SJCRH30 (cell line): Measurements from ENCODE around the gene PCBP4. TPM values are rescaled to one million over a fixed set of nuclear protein-coding genes. Genes with fewer than 3 reads are reported as not detected.

ENCODE experiments used
- DNase-seq, 2 experiments: peaks; one replicate each; pipeline ENCODE4 v3.0.0-alpha.2; 2015 to 2020
- H3K27ac ChIP-seq: fragments of 250-450 bp; sonication (Bioruptor Pico); 2 replicates; pipeline ENCODE4 v1.5.1; 2020; ENCODE audit warnings: mild to moderate bottlenecking, moderate library complexity
- H3K27me3 ChIP-seq: fragments of 250-450 bp; sonication (Bioruptor Pico); 2 replicates; pipeline ENCODE4 v1.5.1; 2020; ENCODE audit warnings: mild to moderate bottlenecking, moderate library complexity
- H3K36me3 ChIP-seq: fragments of 250-450 bp; sonication (Bioruptor Pico); 2 replicates; pipeline ENCODE4 v1.5.1; 2020; ENCODE audit warnings: mild to moderate bottlenecking, moderate library complexity
- H3K4me1 ChIP-seq: fragments of 250-450 bp; sonication (Bioruptor Pico); 2 replicates; pipeline ENCODE4 v1.5.1; 2020; ENCODE audit warnings: mild to moderate bottlenecking, moderate library complexity
- H3K4me3 ChIP-seq: fragments of 250-450 bp; sonication (Bioruptor Pico); 2 replicates; pipeline ENCODE4 v1.5.1; 2020; ENCODE audit warnings: mild to moderate bottlenecking, moderate library complexity
- H3K9me3 ChIP-seq: fragments of 250-450 bp; sonication (Bioruptor Pico); replicated peaks from 2 replicates; pipeline ENCODE4 v1.5.1; 2020; ENCODE audit warnings: mild to moderate bottlenecking, moderate library complexity
- total RNA-seq: library from RNA; depleted of rRNA; stranded (reverse); fragments of >200 nt; shearing (Covaris generic); gene quantifications from 2 replicates; pipeline ENCODE4 v1.2.3, GENCODE V29; 2014; rRNA removed

Gene PCBP4
- total RNA-seq, 1 experiment from 2014 or later = 178 TPM

DNA sequence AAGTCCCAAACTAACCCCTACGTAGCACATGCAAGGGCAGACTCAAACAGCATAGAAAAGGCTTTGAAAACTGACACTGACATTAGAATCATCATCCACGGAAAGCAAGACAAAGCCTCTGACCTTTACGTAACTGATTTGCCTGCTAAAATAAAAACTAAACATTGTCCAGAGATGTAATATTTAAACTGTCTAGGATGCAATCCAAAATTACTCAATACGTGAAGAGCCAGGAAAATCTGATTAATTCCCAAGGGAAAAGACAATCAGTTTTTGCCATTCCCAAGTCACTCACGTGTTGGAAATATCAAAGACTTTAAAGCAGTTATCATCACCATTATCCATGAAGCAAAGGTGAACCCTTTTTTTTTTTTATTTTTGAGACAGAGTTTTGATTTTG is 50.8 kb downstream of the PCBP4 start:
- H3K36me3 ChIP-seq = no peaks in the 10 kb centered on the region
- H3K9me3 ChIP-seq = no peaks in the 10 kb centered on the region
- H3K27me3 ChIP-seq = peaks cover 2% of the 10 kb centered on the region; the same call in 1 of the 2 replicates
- no peaks in the 10 kb centered on the region for H3K4me1 ChIP-seq
- H3K27ac ChIP-seq = no peak overlapping the region
- no peak for DNase-seq
- no peak overlapping the region for H3K4me3 ChIP-seq

GRCh38 chr3:51908026-51908425 is 59.2 kb downstream of the PCBP4 start:
- DNase-seq = no peak
- Histone ChIP-seq H3K9me3 (no peaks in the 10 kb centered on the region; the same call in 1 of the 2 replicates), H3K4me3 (no peak overlapping the region), H3K36me3 (no peaks in the 10 kb centered on the region), H3K27me3 (peaks cover 2% of the 10 kb centered on the region; the same call in 1 of the 2 replicates), H3K27ac (no peak overlapping the region), H3K4me1 (no peaks in the 10 kb centered on the region)

Other genes with a start within 250 kb of the PCBP4 start
- gene IQCF6, start 188.2 kb downstream of the PCBP4 start, total RNA-seq = not detected in 2 replicates
- not detected in 2 replicates for gene IQCF2, start 105.8 kb downstream of the PCBP4 start, total RNA-seq
- gene IQCF5, start 91.9 kb downstream of the PCBP4 start, total RNA-seq = not detected in 2 replicates
- not detected in 2 replicates for gene IQCF1, start 64.1 kb downstream of the PCBP4 start, total RNA-seq
- gene RRP9, start 25.6 kb downstream of the PCBP4 start, total RNA-seq = 31.7 and 42.1 TPM in 2 replicates
- 8.7 and 9.5 TPM in 2 replicates for gene PARP3, start 25.1 kb downstream of the PCBP4 start, total RNA-seq
- gene GPR62, start 12.1 kb downstream of the PCBP4 start, total RNA-seq = not detected in 2 replicates
- 11.2 and 13.0 TPM in 2 replicates for gene ABHD14B, start 6.6 kb upstream of the PCBP4 start, total RNA-seq
- gene ABHD14A, start 7.6 kb upstream of the PCBP4 start, total RNA-seq = 9.6 and 10.8 TPM in 2 replicates
- 24.5 and 26.2 TPM in 2 replicates for gene ACY1, start 16.1 kb upstream of the PCBP4 start, total RNA-seq
- 1,784 and 1,861 TPM in 2 replicates for gene RPL29, start 28.4 kb upstream of the PCBP4 start, total RNA-seq
- gene DUSP7, start 89.1 kb upstream of the PCBP4 start, total RNA-seq = 9.1 and 9.6 TPM in 2 replicates
- 27.1 and 28.3 TPM in 2 replicates for gene POC1A, start 187.0 kb upstream of the PCBP4 start, total RNA-seq
- gene ALAS1, start 230.7 kb upstream of the PCBP4 start, total RNA-seq = 46.8 and 50.3 TPM in 2 replicates